Common myeloid progenitor, CD34-positive (primary cell): ENCODE data around the gene IGSF21.

Source experiments
- CTCF ChIA-PET: fragments of 350-600 bp; sonication (Branson Sonifier 250); formaldehyde crosslinking; loops from one replicate; lab custom pipeline; 2021; ENCODE audit warnings: antibody characterized with exemption; lab: Charles Lee
- POLR2A ChIA-PET: fragments of 350-600 bp; sonication (Branson Sonifier 250); formaldehyde crosslinking; loops from one replicate; lab custom pipeline; 2021; ENCODE audit warnings: antibody characterized with exemption; lab: Charles Lee
- DNase-seq, 3 donors: peaks; one replicate each; pipeline versions ENCODE4 v3.0.0 to v3.0.0-alpha.2; 2013
- H3K27ac ChIP-seq, 2 experiments: 1 replicate in 1 of 2; 2 replicates in 1 of 2; pipeline ENCODE4 v1.7.0; 2013; ENCODE audit warnings: inconsistent platforms in 2 of 2, low read length in 2 of 2, mild to moderate bottlenecking in 2 of 2, low read depth in 1 of 2, moderate library complexity in 1 of 2; ENCODE audit not compliant: severe bottlenecking in 2 of 2, insufficient read depth in 1 of 2, poor library complexity in 1 of 2
- H3K27me3 ChIP-seq, 5 experiments: replicated peaks in 2 of 5; 1 replicate in 3 of 5; 2 replicates in 2 of 5; pipeline versions ENCODE4 v1.6.1 to v1.7.0; 2013; ENCODE audit warnings: low read length in 4 of 5, mild to moderate bottlenecking in 2 of 5, moderate library complexity in 2 of 5, inconsistent platforms in 1 of 5; ENCODE audit not compliant: insufficient read depth in 5 of 5, control insufficient read depth in 4 of 5
- H3K36me3 ChIP-seq, 4 experiments: 1 replicate in 2 of 4; 2 replicates in 2 of 4; pipeline versions ENCODE4 v1.6.1 to v1.7.0; 2013; ENCODE audit warnings: low read length in 3 of 4, control low read depth in 1 of 4, mild to moderate bottlenecking in 1 of 4; ENCODE audit not compliant: control insufficient read depth in 4 of 4, insufficient read depth in 4 of 4
- H3K4me1 ChIP-seq, 4 experiments: 1 replicate in 3 of 4; 2 replicates in 1 of 4; pipeline versions ENCODE4 v1.6.1 to v1.7.1; 2013; ENCODE audit warnings: low read length in 3 of 4, mild to moderate bottlenecking in 3 of 4, control low read depth in 1 of 4, inconsistent platforms in 1 of 4, moderate library complexity in 1 of 4; ENCODE audit not compliant: control insufficient read depth in 4 of 4, insufficient read depth in 4 of 4; ENCODE audit errors: control extremely low read depth in 1 of 4
- H3K4me3 ChIP-seq, 7 experiments: 1 replicate in 4 of 7; 2 replicates in 3 of 7; pipeline versions ENCODE4 v1.5.1 to v1.7.0; 2013; ENCODE audit warnings: mild to moderate bottlenecking in 7 of 7, low read length in 6 of 7, moderate library complexity in 6 of 7, inconsistent platforms in 2 of 7, low read depth in 2 of 7, control low read depth in 1 of 7; ENCODE audit not compliant: insufficient read depth in 4 of 7, control insufficient read depth in 1 of 7; ENCODE audit errors: extremely low read depth in 1 of 7
- H3K9me3 ChIP-seq, 5 experiments: 1 replicate in 4 of 5; 2 replicates in 1 of 5; pipeline versions ENCODE4 v1.6.1 to v1.7.1; 2013; ENCODE audit warnings: low read length in 4 of 5, mild to moderate bottlenecking in 2 of 5, inconsistent platforms in 1 of 5, low read depth in 1 of 5, moderate library complexity in 1 of 5; ENCODE audit not compliant: control insufficient read depth in 4 of 5, insufficient read depth in 2 of 5; ENCODE audit errors: control extremely low read depth in 1 of 5
- WGBS: methylation state at CpG from one replicate; pipeline ENCODE4 v1.1.5; 2013; ENCODE audit not compliant: insufficient coverage; 5-methylcytosine and 5-hydroxymethylcytosine counted together

The IGSF21 gene

GRCh38 chr1:18243503-18244175, 136.0 kb downstream of the IGSF21 start:
- ChIA-PET POLR2A (no interaction called here), CTCF (no interaction called here)
- H3K4me3 ChIP-seq, result no peak overlapping the region
- H3K4me1 ChIP-seq, result no peaks in the 10 kb centered on the region
- H3K27ac ChIP-seq, result no peak overlapping the region
- H3K36me3 ChIP-seq, result no peaks in the 10 kb centered on the region
- no peak for DNase-seq
- 79% methylated on average over 10 of the region's 10 CpGs for WGBS
- no peaks in the 10 kb centered on the region for H3K9me3 ChIP-seq
- peaks cover 0 to 21% (median 4%) of the 10 kb centered on the region in 5 experiments for H3K27me3 ChIP-seq

GRCh38 chr1:18244762-18245161, 137.2 kb downstream of the IGSF21 start:
- no peak for DNase-seq
- ChIA-PET CTCF (interaction anchor here (0.8 kb wide), 1 partner anchor 13 kb away, joined by 3 read pairs; no protein-coding TSS in a partner anchor), POLR2A (no interaction called here)
- Histone ChIP-seq H3K27me3 (peaks cover 0 to 11% (median 6%) of the 10 kb centered on the region in 5 experiments), H3K4me3 (no peak overlapping the region), H3K4me1 (no peaks in the 10 kb centered on the region), H3K27ac (no peak overlapping the region), H3K9me3 (no peaks in the 10 kb centered on the region), H3K36me3 (no peaks in the 10 kb centered on the region)
- WGBS, result no CpG with 5 or more reads among the region's 1 CpG

GRCh38 chr1:18245647-18246046, 138.0 kb downstream of the IGSF21 start:
- ChIA-PET POLR2A (no interaction called here), CTCF (interaction anchor here (0.8 kb wide), 1 partner anchor 14 kb away, joined by 3 read pairs; no protein-coding TSS in a partner anchor)
- no peak overlapping the region for H3K27ac ChIP-seq
- H3K27me3 ChIP-seq, result peaks cover 0 to 10% (median 6%) of the 10 kb centered on the region in 5 experiments
- 50% methylated on average over 1 of the region's 1 CpG for WGBS
- H3K36me3 ChIP-seq, result no peaks in the 10 kb centered on the region
- H3K4me3 ChIP-seq, result no peak overlapping the region
- no peaks in the 10 kb centered on the region for H3K9me3 ChIP-seq
- no peaks in the 10 kb centered on the region for H3K4me1 ChIP-seq
- no peak for DNase-seq

- 84% methylated on average over 5 of the region's 6 CpGs for WGBS
- H3K9me3 ChIP-seq, result peaks cover 0 to 4% (median 3%) of the 10 kb centered on the region in 5 experiments
- H3K4me1 ChIP-seq, result no peaks in the 10 kb centered on the region
- ChIA-PET POLR2A (interaction anchor here (0.6 kb wide), 1 partner anchor 14 kb away, joined by 3 read pairs; no protein-coding TSS in a partner anchor), CTCF (no interaction called here)
- no peak for DNase-seq
- peaks cover 0 to 10% (median 8%) of the 10 kb centered on the region in 5 experiments for H3K27me3 ChIP-seq
- H3K4me3 ChIP-seq, result no peak overlapping the region
- no peak overlapping the region for H3K27ac ChIP-seq
- no peaks in the 10 kb centered on the region for H3K36me3 ChIP-seq
Observed at GRCh38 chr1:18246543-18246942, 138.9 kb downstream of the IGSF21 start.

GRCh38 chr1:18247151-18247550, 139.6 kb downstream of the IGSF21 start:
- 84% methylated on average over 3 of the region's 4 CpGs for WGBS
- no peaks in the 10 kb centered on the region for H3K4me1 ChIP-seq
- ChIA-PET POLR2A (interaction anchor here (0.6 kb wide), 1 partner anchor 15 kb away, joined by 3 read pairs; no protein-coding TSS in a partner anchor), CTCF (interaction anchor here (1.4 kb wide), 1 partner anchor 11 kb away, joined by 3 read pairs; no protein-coding TSS in a partner anchor)
- no peak overlapping the region for H3K27ac ChIP-seq
- no peak for DNase-seq
- no peak overlapping the region for H3K4me3 ChIP-seq
- peaks cover 0 to 6% (median 4%) of the 10 kb centered on the region in 5 experiments for H3K9me3 ChIP-seq
- peaks cover 0 to 10% (median 2%) of the 10 kb centered on the region in 5 experiments for H3K27me3 ChIP-seq
- H3K36me3 ChIP-seq, result no peaks in the 10 kb centered on the region

- CTCF ChIA-PET, result no interaction called here
- Histone ChIP-seq H3K36me3 (no peaks in the 10 kb centered on the region), H3K27ac (no peak overlapping the region), H3K4me1 (no peaks in the 10 kb centered on the region), H3K9me3 (peaks cover 0 to 6% (median 4%) of the 10 kb centered on the region in 5 experiments), H3K27me3 (peaks cover 0 to 7% (median 2%) of the 10 kb centered on the region in 5 experiments), H3K4me3 (no peak overlapping the region)
- no peak for DNase-seq
- 83% methylated on average over 1 of the region's 3 CpGs for WGBS
- POLR2A ChIA-PET, result no interaction called here
Observed at GRCh38 chr1:18249631-18250030, 142.0 kb downstream of the IGSF21 start.

GRCh38 chr1:18253093-18253492, 145.5 kb downstream of the IGSF21 start:
- H3K27ac ChIP-seq, result no peak overlapping the region
- no peaks in the 10 kb centered on the region for H3K4me1 ChIP-seq
- peak in 1 of 3 donors; percentile 1 for DNase-seq
- ChIA-PET CTCF (no interaction called here), POLR2A (no interaction called here)
- H3K36me3 ChIP-seq, result no peaks in the 10 kb centered on the region
- H3K9me3 ChIP-seq, result peaks cover 0 to 6% (median 4%) of the 10 kb centered on the region in 5 experiments
- H3K27me3 ChIP-seq, result peaks cover 0 to 18% (median 2%) of the 10 kb centered on the region in 5 experiments
- 73% methylated on average over 3 of the region's 4 CpGs for WGBS
- no peak overlapping the region for H3K4me3 ChIP-seq
